ENCODE data around the gene ETNK1.
A peak's percentile ranks its signal among the peaks of the same experiment; 100 is the strongest.
"Not testable (repeated sequence)": the region's sequence is repeated elsewhere in the genome, so short reads cannot be mapped to it uniquely, and the experiment has no call there.

The ETNK1 gene

GRCh38 chr12:22609501-22609900 is 15.5 kb upstream of the ETNK1 start:
- Histone ChIP-seq H2AK5ac (ENCODE audit: low read length) (no peak overlapping the region), H2BK15ac (replicated peaks; ENCODE audit: low read depth) (no peak overlapping the region), H3K27me3 (ENCODE audit: insufficient read depth, low read length, poor library complexity) (no peaks in the 10 kb centered on the region), H3K4me1 (ENCODE audit: control insufficient read depth, low read depth, low read length) (no peaks in the 10 kb centered on the region), H3K79me1 (ENCODE audit: low read length) (no peaks in the 10 kb centered on the region), H3K18ac (ENCODE audit: low read length) (no peak overlapping the region), H3K79me2 (ENCODE audit: control insufficient read depth, insufficient read depth, low read length) (no peaks in the 10 kb centered on the region), H3K27ac (ENCODE audit: low read depth, low read length) (no peak overlapping the region), H2BK5ac (ENCODE audit: low read length) (no peak overlapping the region), H3K4me2 (ENCODE audit: low read length) (no peak overlapping the region), H3K36me3 (ENCODE audit: control insufficient read depth, insufficient read depth, low read length) (no peaks in the 10 kb centered on the region), H3K4ac (ENCODE audit: low read depth, low read length) (no peak overlapping the region), H4K8ac (ENCODE audit: low read depth, low read length) (no peak overlapping the region), H3K56ac (ENCODE audit: low read length) (no peak overlapping the region), H2BK120ac (ENCODE audit: low read depth, low read length) (no peak overlapping the region), H3K4me3 (ENCODE audit: low read length) (no peak overlapping the region), H3K9ac (ENCODE audit: low read length) (no peak overlapping the region), H4K5ac (ENCODE audit: low read length) (no peak overlapping the region), H3K23ac (ENCODE audit: low read length) (no peak overlapping the region)
- no CpG with 5 or more reads among the region's 4 CpGs for WGBS (ENCODE audit: extremely low coverage, insufficient coverage, low lambda C conversion rate)
- no peak for DNase-seq

DNA sequence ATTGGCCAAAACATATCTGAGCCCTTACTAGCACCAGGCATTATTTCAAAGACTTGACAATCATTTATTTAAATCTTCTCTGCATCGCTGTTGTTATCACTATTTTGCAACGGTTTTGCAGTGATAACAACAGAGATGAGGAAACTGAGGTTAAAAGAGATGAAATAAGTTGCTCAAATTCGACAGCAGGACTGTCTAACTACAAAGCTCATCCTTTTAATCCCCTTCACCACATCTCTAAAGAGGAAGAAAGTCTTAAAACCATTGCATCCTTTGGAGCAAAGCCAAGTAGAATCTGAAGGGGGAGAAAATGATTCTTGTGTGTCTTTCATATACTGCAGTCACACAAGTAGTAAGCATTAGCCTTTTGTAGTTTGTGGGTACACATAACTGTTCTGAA is 14.8 kb upstream of the ETNK1 start:
- Histone ChIP-seq H3K23ac (ENCODE audit: low read length) (no peak overlapping the region), H3K18ac (ENCODE audit: low read length) (no peak overlapping the region), H3K4ac (ENCODE audit: low read depth, low read length) (no peak overlapping the region), H4K8ac (ENCODE audit: low read depth, low read length) (no peak overlapping the region), H2BK5ac (ENCODE audit: low read length) (no peak overlapping the region), H3K4me1 (ENCODE audit: control insufficient read depth, low read depth, low read length) (no peaks in the 10 kb centered on the region), H3K4me2 (ENCODE audit: low read length) (no peak overlapping the region), H3K79me1 (ENCODE audit: low read length) (no peaks in the 10 kb centered on the region), H3K56ac (ENCODE audit: low read length) (no peak overlapping the region), H2BK15ac (replicated peaks; ENCODE audit: low read depth) (no peak overlapping the region), H3K36me3 (ENCODE audit: control insufficient read depth, insufficient read depth, low read length) (no peaks in the 10 kb centered on the region), H3K4me3 (ENCODE audit: low read length) (no peak overlapping the region), H2BK120ac (ENCODE audit: low read depth, low read length) (no peak overlapping the region), H3K27ac (ENCODE audit: low read depth, low read length) (no peak overlapping the region), H4K5ac (ENCODE audit: low read length) (no peak overlapping the region), H3K27me3 (ENCODE audit: insufficient read depth, low read length, poor library complexity) (no peaks in the 10 kb centered on the region), H3K79me2 (ENCODE audit: control insufficient read depth, insufficient read depth, low read length) (no peaks in the 10 kb centered on the region), H2AK5ac (ENCODE audit: low read length) (no peak overlapping the region), H3K9ac (ENCODE audit: low read length) (no peak overlapping the region)
- no peak for DNase-seq
- no CpG with 5 or more reads among the region's 3 CpGs for WGBS (ENCODE audit: extremely low coverage, insufficient coverage, low lambda C conversion rate)

- H3K4ac ChIP-seq (ENCODE audit: low read depth, low read length): not testable (repeated sequence)
Measured at GRCh38 chr12:22612822-22613221, 12.1 kb upstream of the ETNK1 start.

DNA sequence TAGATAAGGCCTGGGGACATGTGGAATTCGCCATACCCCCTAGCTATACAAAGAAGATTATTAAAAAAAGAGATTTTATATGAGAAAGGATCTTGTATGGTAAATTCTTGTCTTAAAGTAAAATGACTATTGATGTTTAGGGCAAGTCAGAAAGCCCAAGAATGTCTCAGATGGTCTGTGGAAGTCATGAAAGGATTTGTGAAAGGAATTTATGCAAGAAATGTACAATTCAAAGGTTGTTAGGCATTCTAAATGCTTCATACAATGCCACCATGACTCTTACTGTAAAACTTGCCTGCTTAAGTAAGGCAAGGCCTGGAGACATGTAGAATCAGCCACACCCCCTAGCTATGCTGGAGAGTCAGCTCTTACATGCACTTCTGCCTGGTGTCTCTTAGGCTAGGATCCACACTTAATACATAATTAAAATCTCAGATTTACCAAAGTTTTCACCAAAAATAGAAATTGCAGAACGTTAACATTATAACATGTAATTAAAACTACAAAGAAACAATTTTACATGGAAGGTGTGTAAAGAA is 8.9 kb upstream of the ETNK1 start:
- Histone ChIP-seq H2BK5ac (ENCODE audit: low read length) (no peak overlapping the region), H3K23ac (ENCODE audit: low read length) (no peak overlapping the region), H3K36me3 (ENCODE audit: control insufficient read depth, insufficient read depth, low read length) (no peaks in the 10 kb centered on the region), H3K27me3 (ENCODE audit: insufficient read depth, low read length, poor library complexity) (no peaks in the 10 kb centered on the region), H3K4ac (ENCODE audit: low read depth, low read length) (no peak overlapping the region), H3K27ac (ENCODE audit: low read depth, low read length) (no peak overlapping the region), H3K4me3 (ENCODE audit: low read length) (no peak overlapping the region), H2AK5ac (ENCODE audit: low read length) (no peak overlapping the region), H3K56ac (ENCODE audit: low read length) (no peak overlapping the region), H3K79me1 (ENCODE audit: low read length) (no peaks in the 10 kb centered on the region), H2BK15ac (replicated peaks; ENCODE audit: low read depth) (no peak overlapping the region), H3K4me1 (ENCODE audit: control insufficient read depth, low read depth, low read length) (no peaks in the 10 kb centered on the region), H3K4me2 (ENCODE audit: low read length) (no peak overlapping the region), H3K9ac (ENCODE audit: low read length) (no peak overlapping the region), H3K18ac (ENCODE audit: low read length) (no peak overlapping the region), H4K5ac (ENCODE audit: low read length) (no peak overlapping the region), H2BK120ac (ENCODE audit: low read depth, low read length) (no peak overlapping the region), H3K79me2 (ENCODE audit: control insufficient read depth, insufficient read depth, low read length) (no peaks in the 10 kb centered on the region), H4K8ac (ENCODE audit: low read depth, low read length) (no peak overlapping the region)
- no CpG with 5 or more reads among the region's 2 CpGs for WGBS (ENCODE audit: extremely low coverage, insufficient coverage, low lambda C conversion rate)
- peak; percentile 32 for DNase-seq

More at GRCh38 chr12:22612822-22613221, 12.1 kb upstream of the ETNK1 start:
- not testable (repeated sequence) for H3K79me2 ChIP-seq (ENCODE audit: control insufficient read depth, insufficient read depth, low read length); H2AK5ac ChIP-seq (ENCODE audit: low read length); H3K4me3 ChIP-seq (ENCODE audit: low read length); H2BK15ac ChIP-seq (replicated peaks; ENCODE audit: low read depth); H3K18ac ChIP-seq (ENCODE audit: low read length); H3K23ac ChIP-seq (ENCODE audit: low read length); H3K9ac ChIP-seq (ENCODE audit: low read length); H3K36me3 ChIP-seq (ENCODE audit: control insufficient read depth, insufficient read depth, low read length); H3K27me3 ChIP-seq (ENCODE audit: insufficient read depth, low read length, poor library complexity); H2BK5ac ChIP-seq (ENCODE audit: low read length); H4K5ac ChIP-seq (ENCODE audit: low read length); H4K8ac ChIP-seq (ENCODE audit: low read depth, low read length); H3K27ac ChIP-seq (ENCODE audit: low read depth, low read length); H3K4me1 ChIP-seq (ENCODE audit: control insufficient read depth, low read depth, low read length); H3K4me2 ChIP-seq (ENCODE audit: low read length); H3K79me1 ChIP-seq (ENCODE audit: low read length); H2BK120ac ChIP-seq (ENCODE audit: low read depth, low read length); H3K56ac ChIP-seq (ENCODE audit: low read length)
- DNase-seq: peak; percentile 10
- WGBS (ENCODE audit: extremely low coverage, insufficient coverage, low lambda C conversion rate): no CpG with 5 or more reads among the region's 6 CpGs

- Histone ChIP-seq H3K79me2 (ENCODE audit: control insufficient read depth, insufficient read depth, low read length) (no peaks in the 10 kb centered on the region), H3K4me1 (ENCODE audit: control insufficient read depth, low read depth, low read length) (no peaks in the 10 kb centered on the region), H3K27me3 (ENCODE audit: insufficient read depth, low read length, poor library complexity) (no peaks in the 10 kb centered on the region), H3K36me3 (ENCODE audit: control insufficient read depth, insufficient read depth, low read length) (no peaks in the 10 kb centered on the region), H3K56ac (ENCODE audit: low read length) (no peak overlapping the region), H2AK5ac (ENCODE audit: low read length) (no peak overlapping the region), H3K79me1 (ENCODE audit: low read length) (no peaks in the 10 kb centered on the region), H3K4me2 (ENCODE audit: low read length) (no peak overlapping the region), H3K27ac (ENCODE audit: low read depth, low read length) (no peak overlapping the region), H4K5ac (ENCODE audit: low read length) (no peak overlapping the region), H3K18ac (ENCODE audit: low read length) (no peak overlapping the region), H3K4ac (ENCODE audit: low read depth, low read length) (no peak overlapping the region), H2BK120ac (ENCODE audit: low read depth, low read length) (no peak overlapping the region), H3K23ac (ENCODE audit: low read length) (no peak overlapping the region), H2BK15ac (replicated peaks; ENCODE audit: low read depth) (no peak overlapping the region), H2BK5ac (ENCODE audit: low read length) (no peak overlapping the region), H4K8ac (ENCODE audit: low read depth, low read length) (no peak overlapping the region), H3K9ac (ENCODE audit: low read length) (no peak overlapping the region), H3K4me3 (ENCODE audit: low read length) (no peak overlapping the region)
- peak; percentile 35 for DNase-seq
- no CpG with 5 or more reads among the region's 2 CpGs for WGBS (ENCODE audit: extremely low coverage, insufficient coverage, low lambda C conversion rate)
Measured at GRCh38 chr12:22617630-22618029, 7.3 kb upstream of the ETNK1 start.

GRCh38 chr12:22624548-22624869 is 462 bp upstream of the ETNK1 start:
- H4K8ac ChIP-seq (ENCODE audit: low read depth, low read length): no peak overlapping the region
- peak overlapping the region; percentile 71 for H3K18ac ChIP-seq (ENCODE audit: low read length)
- peak overlapping the region; percentile 79 for H3K56ac ChIP-seq (ENCODE audit: low read length)
- H2BK15ac ChIP-seq (replicated peaks; ENCODE audit: low read depth): no peak overlapping the region
- peak overlapping the region; percentile 36 for H3K4me2 ChIP-seq (ENCODE audit: low read length)
- no CpG with 5 or more reads among the region's 10 CpGs for WGBS (ENCODE audit: extremely low coverage, insufficient coverage, low lambda C conversion rate)
- H3K27ac ChIP-seq (ENCODE audit: low read depth, low read length): peak overlapping the region; percentile 6
- peak overlapping the region; percentile 48 for H3K4ac ChIP-seq (ENCODE audit: low read depth, low read length)
- no peak overlapping the region for H2BK120ac ChIP-seq (ENCODE audit: low read depth, low read length)
- no peaks in the 10 kb centered on the region for H3K79me1 ChIP-seq (ENCODE audit: low read length)
- no peak for DNase-seq
- H3K79me2 ChIP-seq (ENCODE audit: control insufficient read depth, insufficient read depth, low read length): peaks cover 23% of the 10 kb centered on the region
- H2BK5ac ChIP-seq (ENCODE audit: low read length): no peak overlapping the region
- no peak overlapping the region for H4K5ac ChIP-seq (ENCODE audit: low read length)
- no peak overlapping the region for H3K23ac ChIP-seq (ENCODE audit: low read length)
- no peak overlapping the region for H2AK5ac ChIP-seq (ENCODE audit: low read length)
- H3K27me3 ChIP-seq (ENCODE audit: insufficient read depth, low read length, poor library complexity): no peaks in the 10 kb centered on the region
- H3K4me3 ChIP-seq (ENCODE audit: low read length): no peak overlapping the region
- no peaks in the 10 kb centered on the region for H3K36me3 ChIP-seq (ENCODE audit: control insufficient read depth, insufficient read depth, low read length)
- peak overlapping the region; percentile 62 for H3K9ac ChIP-seq (ENCODE audit: low read length)
- no peaks in the 10 kb centered on the region for H3K4me1 ChIP-seq (ENCODE audit: control insufficient read depth, low read depth, low read length)

Measured in mesendoderm (in vitro differentiated cells).